GM19455 (cell line): ENCODE data around the gene SP7.
"Not testable (repeated sequence)": the region's sequence is repeated elsewhere in the genome, so short reads cannot be mapped to it uniquely, and the experiment has no call there.

Experiments
- ATAC-seq: cut with Tn5 transposase; IDR thresholded peaks from one replicate; pipeline ENCODE4 v1.9.1; 2021; ENCODE audit not compliant: unreplicated experiment

SP7 gene

GRCh38 chr12:53324113-53324778, 11.9 kb downstream of the SP7 start:
- peak; percentile 19 for ATAC-seq

- ATAC-seq: no peak
These were observed 15.6 kb downstream of the SP7 start for GRCh38 chr12:53320352-53321195.

- ATAC-seq: no peak
These were observed 22.2 kb downstream of the SP7 start for GRCh38 chr12:53313996-53314395.

GRCh38 chr12:53308276-53308675, 27.9 kb downstream of the SP7 start:
- ATAC-seq: no peak

- no peak for ATAC-seq
These were observed 29.3 kb downstream of the SP7 start for GRCh38 chr12:53306826-53307225.

- ATAC-seq: no peak
These were observed 33.3 kb downstream of the SP7 start for GRCh38 chr12:53302903-53303302.

- ATAC-seq: no peak
These were observed 36.0 kb downstream of the SP7 start for GRCh38 chr12:53300187-53300586.

- peak; percentile 77 for ATAC-seq
These were observed 36.5 kb downstream of the SP7 start, which contains the start of gene MYG1 for GRCh38 chr12:53299454-53300180. Gene MYG1 (plus strand): TSS chr12:53299695. CDS start chr12:53299738, 43 bp downstream.

- no peak for ATAC-seq
These were observed 37.1 kb downstream of the SP7 start for GRCh38 chr12:53299101-53299453.

- no peak for ATAC-seq
These were observed 38.0 kb downstream of the SP7 start for GRCh38 chr12:53298164-53298563.

- ATAC-seq: not testable (repeated sequence)
These were observed 39.0 kb downstream of the SP7 start for GRCh38 chr12:53297106-53297505.

GRCh38 chr12:53295891-53296219, 40.3 kb downstream of the SP7 start:
- no peak for ATAC-seq

- peak; percentile 74 for ATAC-seq
These were observed 40.9 kb downstream of the SP7 start, which contains the start of gene PFDN5 for GRCh38 chr12:53295070-53295890. Gene PFDN5 (plus strand): TSS chr12:53295542. CDS start chr12:53295568, 26 bp downstream.

- ATAC-seq: no peak
These were observed 43.7 kb downstream of the SP7 start for GRCh38 chr12:53292426-53292825.

GRCh38 chr12:53290661-53291060, 45.5 kb downstream of the SP7 start:
- ATAC-seq: no peak

GRCh38 chr12:53289891-53290290, 46.3 kb downstream of the SP7 start:
- ATAC-seq: no peak

- no peak for ATAC-seq
These were observed 47.8 kb downstream of the SP7 start for GRCh38 chr12:53288322-53288721.

- no peak for ATAC-seq
These were observed 48.4 kb downstream of the SP7 start for GRCh38 chr12:53287741-53288216.

- no peak for ATAC-seq
These were observed 49.7 kb downstream of the SP7 start for GRCh38 chr12:53286448-53286847.

GRCh38 chr12:53279888-53280498, 56.2 kb downstream of the SP7 start:
- ATAC-seq: no peak
